H54 (cell line): ENCODE data around the gene SPOCK3.

Source experiments
- DNase-seq: peaks from one replicate; pipeline ENCODE4 v3.0.0; 2011; ENCODE audit warnings: low spot score, mixed read lengths; ENCODE audit not compliant: insufficient read length
- FAIRE-seq: peaks from 3 replicates; lab custom pipeline; 2011; peaks lifted over from hg19 to GRCh38; lab: Jason Lieb, UNC
- POLR2A ChIP-seq: IDR thresholded peaks from 2 replicates; pipeline ENCODE4 v1.6.1; 2011; ENCODE audit warnings: low read depth, mild to moderate bottlenecking, low read length

The SPOCK3 gene

GRCh38 chr4:167129146-167129545 lies 105.1 kb downstream of the SPOCK3 start:
- FAIRE-seq (no peak), DNase-seq (no peak)
- no peak for TF ChIP-seq POLR2A

- TF ChIP-seq POLR2A, result no peak
- DNase-seq, result no peak
- no peak for FAIRE-seq
These were observed 114.9 kb downstream of the SPOCK3 start for GRCh38 chr4:167119392-167119791.

GRCh38 chr4:167117273-167117672 lies 117.0 kb downstream of the SPOCK3 start:
- TF ChIP-seq POLR2A, result no peak
- DNase-seq, result no peak
- no peak for FAIRE-seq

GRCh38 chr4:167114416-167114971 lies 119.8 kb downstream of the SPOCK3 start:
- no peak for TF ChIP-seq POLR2A
- DNase-seq (no peak), FAIRE-seq (no peak)

GRCh38 chr4:167111622-167112021 lies 122.7 kb downstream of the SPOCK3 start:
- DNase-seq (no peak), FAIRE-seq (no peak)
- TF ChIP-seq POLR2A, result no peak

GRCh38 chr4:167111092-167111491 lies 123.2 kb downstream of the SPOCK3 start:
- FAIRE-seq, result no peak
- no peak for TF ChIP-seq POLR2A
- DNase-seq, result no peak

- FAIRE-seq, result no peak
- TF ChIP-seq POLR2A, result no peak
- DNase-seq, result no peak
These were observed 124.4 kb downstream of the SPOCK3 start for GRCh38 chr4:167109859-167110258.

- TF ChIP-seq POLR2A, result no peak
- no peak for DNase-seq
- no peak for FAIRE-seq
These were observed 128.4 kb downstream of the SPOCK3 start for GRCh38 chr4:167105857-167106256.

- no peak for FAIRE-seq
- DNase-seq, result no peak
- no peak for TF ChIP-seq POLR2A
These were observed 131.8 kb downstream of the SPOCK3 start for GRCh38 chr4:167102475-167102874.

- no peak for DNase-seq
- no peak for TF ChIP-seq POLR2A
- no peak for FAIRE-seq
These were observed 133.3 kb downstream of the SPOCK3 start for GRCh38 chr4:167101035-167101434.

GRCh38 chr4:167100120-167100519 lies 134.2 kb downstream of the SPOCK3 start:
- peak; percentile 2 for DNase-seq
- TF ChIP-seq POLR2A, result no peak
- FAIRE-seq, result no peak

GRCh38 chr4:167088115-167088514 lies 146.2 kb downstream of the SPOCK3 start:
- TF ChIP-seq POLR2A, result no peak
- FAIRE-seq (no peak), DNase-seq (no peak)

GRCh38 chr4:167084321-167084720 lies 150.0 kb downstream of the SPOCK3 start:
- no peak for DNase-seq
- FAIRE-seq, result no peak
- TF ChIP-seq POLR2A, result no peak

- no peak for DNase-seq
- no peak for TF ChIP-seq POLR2A
- no peak for FAIRE-seq
These were observed 154.5 kb downstream of the SPOCK3 start for GRCh38 chr4:167079762-167080161.

GRCh38 chr4:167052631-167053091 lies 181.6 kb downstream of the SPOCK3 start:
- DNase-seq (no peak), FAIRE-seq (no peak)
- TF ChIP-seq POLR2A, result no peak
